Upper lobe of right lung (tissue), 1 donor: ENCODE results near the gene DCBLD2. TPM values are rescaled to one million over a fixed set of nuclear protein-coding genes. Genes with fewer than 3 reads are reported as not detected.

Experiments used
- ATAC-seq: fragments of 200-7000 bp; cut with Tn5 transposase; one replicate; pipeline ENCODE4 v1.9.1; 2020; ENCODE audit warnings: mild to moderate bottlenecking, moderate library complexity
- DNase-seq: peaks from one replicate; pipeline ENCODE4 v3.0.0-alpha.2; 2020
- H3K27ac ChIP-seq: fragments of 200-600 bp; one replicate; pipeline ENCODE4 v1.8.0; 2022
- H3K27me3 ChIP-seq: fragments of 200-600 bp; one replicate; pipeline ENCODE4 v1.8.0; 2022; ENCODE audit warnings: mild to moderate bottlenecking
- H3K36me3 ChIP-seq: fragments of 200-600 bp; one replicate; pipeline ENCODE4 v1.8.0; 2022
- H3K4me1 ChIP-seq: fragments of 200-600 bp; one replicate; pipeline ENCODE4 v1.8.0; 2022
- H3K4me3 ChIP-seq: fragments of 200-600 bp; one replicate; pipeline ENCODE4 v1.8.0; 2022; ENCODE audit warnings: mild to moderate bottlenecking
- H3K9me3 ChIP-seq: fragments of 200-600 bp; one replicate; pipeline ENCODE4 v1.8.0; 2022
- CTCF ChIP-seq: fragments of 200-600 bp; IDR thresholded peaks from one replicate; pipeline ENCODE4 v1.8.0; 2022; ENCODE audit warnings: antibody characterized with exemption
- intact Hi-C: fragments of 100-400 bp; cut with DNase I; formaldehyde crosslinking; loops from one replicate; pipeline ENCODE4 v1.11.0; 2022
- total RNA-seq: library from RNA; stranded (reverse); fragmentation: NEBNext Ultra II Directional; extraction: Animal tissue kit (Norgen Biotek cat#: 25700); gene quantifications from one replicate; pipeline ENCODE4 v1.2.1, GENCODE V29; 2021
- donor health status: DM: no; HTN: yes; CAD: no; lungs with severe emphysema.

The DCBLD2 gene
- total RNA-seq, 1 donor from 2014 or later = 35.8 TPM

GRCh38 chr3:98777286-98777685 lies 124.2 kb downstream of the DCBLD2 start:
- TF ChIP-seq CTCF = no peak
- no peak for ATAC-seq
- no peak for DNase-seq
- Histone ChIP-seq H3K4me3 (no peak overlapping the region), H3K27me3 (no peaks in the 10 kb centered on the region), H3K4me1 (peaks cover 15% of the 10 kb centered on the region), H3K9me3 (no peaks in the 10 kb centered on the region), H3K36me3 (peaks cover 22% of the 10 kb centered on the region), H3K27ac (no peak overlapping the region)
- intact Hi-C loops = no loop called here

GRCh38 chr3:98776140-98776493 lies 125.4 kb downstream of the DCBLD2 start:
- DNase-seq = no peak
- Histone ChIP-seq H3K4me1 (peaks cover 16% of the 10 kb centered on the region), H3K9me3 (no peaks in the 10 kb centered on the region), H3K4me3 (no peak overlapping the region), H3K36me3 (peaks cover 22% of the 10 kb centered on the region), H3K27ac (no peak overlapping the region), H3K27me3 (no peaks in the 10 kb centered on the region)
- intact Hi-C loops = no loop called here
- no peak for TF ChIP-seq CTCF
- ATAC-seq = no peak

GRCh38 chr3:98775459-98776139 lies 125.9 kb downstream of the DCBLD2 start:
- H3K27me3 ChIP-seq = no peaks in the 10 kb centered on the region
- no peak for TF ChIP-seq CTCF
- H3K4me3 ChIP-seq = no peak overlapping the region
- DNase-seq (no peak), ATAC-seq (no peak)
- intact Hi-C loops = no loop called here
- H3K36me3 ChIP-seq = peaks cover 22% of the 10 kb centered on the region
- peaks cover 19% of the 10 kb centered on the region for H3K4me1 ChIP-seq
- H3K9me3 ChIP-seq = no peaks in the 10 kb centered on the region
- H3K27ac ChIP-seq = no peak overlapping the region

- intact Hi-C loops = no loop called here
- Histone ChIP-seq H3K27me3 (no peaks in the 10 kb centered on the region), H3K36me3 (peaks cover 22% of the 10 kb centered on the region), H3K9me3 (no peaks in the 10 kb centered on the region), H3K4me1 (peaks cover 16% of the 10 kb centered on the region), H3K27ac (no peak overlapping the region), H3K4me3 (no peak overlapping the region)
- no peak for ATAC-seq
- no peak for DNase-seq
- no peak for TF ChIP-seq CTCF
These were observed 129.5 kb downstream of the DCBLD2 start for GRCh38 chr3:98772022-98772421.

GRCh38 chr3:98770261-98771039 lies 131.0 kb downstream of the DCBLD2 start:
- no peak for DNase-seq
- Histone ChIP-seq H3K36me3 (peaks cover 18% of the 10 kb centered on the region), H3K27ac (peak overlapping the region; percentile 32), H3K27me3 (no peaks in the 10 kb centered on the region), H3K4me1 (peaks cover 23% of the 10 kb centered on the region), H3K4me3 (no peak overlapping the region), H3K9me3 (no peaks in the 10 kb centered on the region)
- peak; percentile 86 for ATAC-seq
- no peak for TF ChIP-seq CTCF
- intact Hi-C loops = no loop called here
